Calu3 (cell line): ENCODE data around the gene BIRC5. TPM values are rescaled to one million over a fixed set of nuclear protein-coding genes. Genes with fewer than 3 reads are reported as not detected.

Experiments used
- BruUV-seq: library from RNA; stranded (reverse); fragments of 400-500 nt; replicated peaks from 2 replicates; lab custom pipeline; 2021; lab: Mats Ljungman, UMichigan
- CTCF ChIA-PET: fragments of 300-600 bp; sonication (Branson Sonifier 250); formaldehyde crosslinking; loops from one replicate; lab custom pipeline; 2022; ENCODE audit warnings: antibody characterized with exemption; lab: Charles Lee
- DNase-seq: peaks from one replicate; pipeline ENCODE4 v3.0.0; 2022
- H3K27ac Mint-ChIP-seq: one replicate; pipeline ENCODE4 v1.8.0; 2022; ENCODE audit warnings: mixed read lengths; ENCODE audit not compliant: unreplicated experiment
- H3K27me3 Mint-ChIP-seq: one replicate; pipeline ENCODE4 v1.8.0; 2022; ENCODE audit warnings: mixed read lengths; ENCODE audit not compliant: unreplicated experiment
- H3K36me3 Mint-ChIP-seq: one replicate; pipeline ENCODE4 v1.8.0; 2022; ENCODE audit warnings: mild to moderate bottlenecking, moderate library complexity, mixed read lengths; ENCODE audit not compliant: insufficient read depth, unreplicated experiment
- H3K4me1 Mint-ChIP-seq: one replicate; pipeline ENCODE4 v1.8.0; 2022; ENCODE audit warnings: mild to moderate bottlenecking, low read depth, mixed read lengths; ENCODE audit not compliant: unreplicated experiment
- H3K4me3 Mint-ChIP-seq: one replicate; pipeline ENCODE4 v1.8.0; 2022; ENCODE audit warnings: mild to moderate bottlenecking, low read depth, moderate library complexity, mixed read lengths; ENCODE audit not compliant: unreplicated experiment
- H3K9me3 Mint-ChIP-seq: one replicate; pipeline ENCODE4 v1.8.0; 2022; ENCODE audit warnings: low read depth, mixed read lengths; ENCODE audit not compliant: unreplicated experiment
- CTCF ChIP-seq: fragments of 200-600 bp; IDR thresholded peaks from one replicate; pipeline ENCODE4 v1.8.0; 2022; ENCODE audit warnings: antibody characterized with exemption; ENCODE audit not compliant: unreplicated experiment
- intact Hi-C: fragments of 100-400 bp; cut with micrococcal nuclease; formaldehyde crosslinking; loops from one replicate; pipeline ENCODE4 v1.10.0; 2022; ENCODE audit not compliant: unreplicated experiment
- total RNA-seq: library from RNA; stranded (reverse); gene quantifications from 2 replicates; pipeline ENCODE4 v1.2.3, GENCODE V29; 2022

Gene BIRC5
- total RNA-seq, 1 experiment from 2014 or later = 58.5 TPM

DNA sequence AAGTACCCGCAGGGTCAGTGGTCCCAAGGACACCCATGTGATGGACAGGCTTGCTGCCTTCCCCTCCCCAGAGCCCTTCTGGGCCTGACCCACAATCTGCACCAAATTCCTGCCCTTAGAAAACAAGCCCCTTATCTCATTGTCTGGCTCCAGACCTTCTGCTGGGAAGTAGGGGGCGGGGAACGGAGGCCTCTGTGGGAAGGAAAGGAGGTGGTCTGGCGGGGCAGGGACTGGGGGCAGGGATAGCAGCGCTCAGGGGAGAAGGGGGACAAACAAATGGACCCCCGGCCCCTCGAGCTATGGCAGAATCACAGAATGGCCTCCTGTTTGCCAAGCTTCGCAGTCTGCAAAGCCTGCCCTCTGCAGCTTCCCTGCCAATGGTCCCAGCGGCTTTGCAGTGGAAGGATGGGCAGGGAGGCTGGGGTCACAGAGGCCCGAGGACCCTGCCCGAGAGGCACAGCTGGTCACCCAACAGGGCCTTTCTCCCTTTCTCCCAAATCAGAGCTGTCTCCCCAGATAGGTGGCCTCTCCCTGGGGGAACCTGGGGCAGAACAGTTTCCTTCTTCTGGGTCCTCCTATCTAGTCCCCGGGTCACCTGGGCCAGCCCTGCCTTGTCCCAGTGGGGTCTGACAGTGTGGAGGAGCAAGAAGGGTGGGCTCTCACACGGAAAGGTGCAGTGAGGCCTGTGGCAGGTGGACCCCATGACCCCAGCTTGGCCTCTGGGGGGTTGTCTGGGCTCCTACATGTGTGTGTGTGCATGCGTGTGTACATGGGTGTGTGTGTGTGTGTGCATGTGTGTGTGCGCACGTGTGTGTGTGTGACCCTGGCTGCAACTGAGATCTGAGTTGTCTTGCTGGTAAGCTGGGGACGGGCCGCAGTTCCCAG, 42.9 kb downstream of the BIRC5 start:
- no peak overlapping the region for H3K4me3 Mint-ChIP-seq
- CTCF ChIA-PET = interaction anchor here (0.6 to 1.0 kb wide), 2 partner anchors 82 to 143 kb away, joined by 3 read pairs; no protein-coding TSS in a partner anchor
- TF ChIP-seq CTCF = no peak
- BruUV-seq = no TSS peak
- H3K27me3 Mint-ChIP-seq = peaks cover 9% of the 10 kb centered on the region
- DNase-seq = no peak
- no peak overlapping the region for H3K27ac Mint-ChIP-seq
- intact Hi-C loops = no loop called here
- peaks cover 12% of the 10 kb centered on the region for H3K4me1 Mint-ChIP-seq
- H3K36me3 Mint-ChIP-seq = peaks cover 18% of the 10 kb centered on the region
- H3K9me3 Mint-ChIP-seq = no peaks in the 10 kb centered on the region

GRCh38 chr17:78257810-78258322, 43.8 kb downstream of the BIRC5 start:
- TF ChIP-seq CTCF = no peak

DNA sequence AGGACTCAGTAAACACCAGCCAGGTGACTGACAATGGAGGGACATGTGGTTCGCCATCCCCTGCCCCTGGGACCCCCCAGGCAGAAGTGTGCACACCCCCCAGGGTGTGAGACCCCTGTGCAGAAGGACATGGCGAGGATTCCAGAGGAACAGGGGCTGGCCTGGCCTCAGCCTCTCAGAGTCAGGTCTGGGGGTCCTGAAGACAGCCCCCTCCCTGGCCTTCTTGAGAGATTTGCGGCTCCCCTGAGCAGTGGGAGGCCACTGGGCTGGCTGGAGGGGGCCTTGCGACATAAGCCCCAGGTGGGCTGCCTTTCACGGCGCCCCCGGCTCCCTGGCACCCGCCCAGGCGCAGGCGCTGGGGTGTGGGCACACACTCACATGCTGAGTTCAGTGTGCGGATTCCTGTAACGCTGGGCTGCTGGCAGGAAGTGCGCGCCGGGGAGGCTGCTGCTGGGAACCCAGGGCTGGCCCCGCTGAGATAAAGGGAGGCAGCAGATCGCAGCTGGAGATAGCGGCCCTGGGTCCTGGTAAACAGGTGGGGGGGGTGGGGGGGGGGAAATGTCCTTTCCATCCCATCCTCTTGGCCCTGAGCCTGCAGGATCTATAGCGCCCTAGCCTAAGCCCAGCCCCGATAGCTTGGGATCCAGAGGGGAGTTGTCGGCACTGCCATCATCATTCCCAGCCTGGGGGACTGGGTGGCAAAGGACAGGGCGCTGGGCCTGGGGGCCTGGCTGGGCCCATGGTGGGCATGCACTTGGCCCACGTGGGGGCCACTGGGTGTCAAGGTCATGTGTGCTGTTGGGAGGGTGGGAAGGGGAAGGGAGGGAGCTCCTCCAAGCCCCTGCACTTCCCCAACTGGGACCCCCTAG, 44.5 kb downstream of the BIRC5 start:
- H3K36me3 Mint-ChIP-seq = peaks cover 18% of the 10 kb centered on the region
- peak overlapping the region; percentile 38 for H3K27ac Mint-ChIP-seq
- peak overlapping the region; percentile 44 for H3K4me3 Mint-ChIP-seq
- DNase-seq = no peak
- H3K27me3 Mint-ChIP-seq = peaks cover 9% of the 10 kb centered on the region
- intact Hi-C loops = no loop called here
- H3K9me3 Mint-ChIP-seq = no peaks in the 10 kb centered on the region
- BruUV-seq = no TSS peak
- TF ChIP-seq CTCF = no peak
- CTCF ChIA-PET = interaction anchor here (1.0 kb wide), 1 partner anchor 84 kb away, joined by 3 read pairs; no protein-coding TSS in a partner anchor
- H3K4me1 Mint-ChIP-seq = peaks cover 12% of the 10 kb centered on the region

More at GRCh38 chr17:78257810-78258322, 43.8 kb downstream of the BIRC5 start:
- no TSS peak for BruUV-seq
- intact Hi-C loops = no loop called here
- CTCF ChIA-PET = interaction anchor here (1.0 kb wide), 1 partner anchor 83 kb away, joined by 3 read pairs; no protein-coding TSS in a partner anchor
- Mint-ChIP-seq H3K27ac (peak overlapping the region; percentile 38), H3K36me3 (peaks cover 18% of the 10 kb centered on the region), H3K9me3 (no peaks in the 10 kb centered on the region), H3K27me3 (peaks cover 9% of the 10 kb centered on the region), H3K4me1 (peaks cover 12% of the 10 kb centered on the region), H3K4me3 (peak overlapping the region; percentile 44)
- peak; percentile 41 for DNase-seq

DNA sequence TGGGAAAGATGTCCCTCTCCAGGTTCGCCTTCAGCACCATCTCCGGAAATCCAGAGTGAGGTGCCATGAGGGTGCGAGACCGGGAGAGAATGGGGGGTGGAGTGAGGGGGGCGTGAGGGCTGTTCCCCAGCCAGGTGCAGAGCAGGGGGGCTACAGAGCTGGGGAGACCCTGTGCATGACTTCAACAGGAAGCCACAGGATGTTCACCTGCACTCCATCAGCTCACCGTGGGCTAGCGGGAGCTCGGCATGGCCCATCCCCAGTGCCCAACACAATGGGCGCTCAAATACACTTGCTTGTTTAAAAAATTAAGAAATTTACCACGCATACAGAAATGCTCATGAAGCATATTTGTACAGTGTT, 45.1 kb downstream of the BIRC5 start:
- intact Hi-C loops = no loop called here
- DNase-seq = no peak
- Mint-ChIP-seq H3K36me3 (peaks cover 13% of the 10 kb centered on the region), H3K4me3 (no peak overlapping the region), H3K9me3 (no peaks in the 10 kb centered on the region), H3K4me1 (peaks cover 12% of the 10 kb centered on the region), H3K27me3 (peaks cover 9% of the 10 kb centered on the region), H3K27ac (no peak overlapping the region)
- no TSS peak for BruUV-seq
- CTCF ChIA-PET = no interaction called here
- TF ChIP-seq CTCF = no peak
